Esophagus squamous epithelium (tissue), 4 donors: Measurements from ENCODE around the gene ABHD10.

Experiments used
- CTCF ChIP-seq, 6 experiments: fragments of 450-650 bp in 4 of 6; fragments of 200-600 bp in 2 of 6; sonication (generic) in 2 of 6; IDR thresholded peaks; one replicate each; pipeline ENCODE4 v1.5.1; 2016 to 2019; ENCODE audit warnings: antibody characterized with exemption in 6 of 6, mild to moderate bottlenecking in 4 of 6, moderate library complexity in 4 of 6
- POLR2A ChIP-seq, 4 donors: fragments of 450-650 bp; IDR thresholded peaks; one replicate each; pipeline ENCODE4 v1.6.1; 2017; ENCODE audit warnings: antibody characterized with exemption in 4 of 4, mild to moderate bottlenecking in 4 of 4, moderate library complexity in 3 of 4

DNA sequence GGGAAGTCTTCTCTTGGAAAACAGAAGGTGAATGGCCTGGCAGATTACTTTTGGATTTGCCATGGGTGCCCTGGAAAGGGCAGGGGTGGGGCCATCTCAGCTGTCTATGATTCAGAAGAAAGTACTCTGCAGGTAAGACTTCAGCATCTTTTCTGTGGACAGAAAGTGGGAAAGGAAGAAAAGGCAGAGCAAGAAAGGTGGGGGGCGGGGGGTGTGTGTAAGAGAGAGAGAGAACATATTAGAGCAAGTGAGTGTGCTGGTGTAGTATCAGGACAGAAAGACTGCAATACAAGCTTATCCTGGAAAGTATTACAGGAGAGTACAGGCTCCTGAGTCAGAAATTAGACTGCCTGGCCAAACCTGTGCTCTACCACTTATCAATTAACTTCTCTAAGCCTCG, 25.4 kb downstream of the ABHD10 start:
- TF ChIP-seq CTCF (IDR thresholded peaks at IDR 0.05), result no peak
- TF ChIP-seq POLR2A (IDR thresholded peaks at IDR 0.05), result no peak
